Hematopoietic multipotent progenitor cell treated with erythropoietin and hydrocortisone succinate and interleukin-3 and kit ligand, for 8 days (in vitro differentiated cells): Measurements from ENCODE around the gene KIF19.

Source experiments
- DNase-seq: peaks from one replicate; pipeline ENCODE4 v3.0.0-alpha.2; 2015

The KIF19 gene

DNA sequence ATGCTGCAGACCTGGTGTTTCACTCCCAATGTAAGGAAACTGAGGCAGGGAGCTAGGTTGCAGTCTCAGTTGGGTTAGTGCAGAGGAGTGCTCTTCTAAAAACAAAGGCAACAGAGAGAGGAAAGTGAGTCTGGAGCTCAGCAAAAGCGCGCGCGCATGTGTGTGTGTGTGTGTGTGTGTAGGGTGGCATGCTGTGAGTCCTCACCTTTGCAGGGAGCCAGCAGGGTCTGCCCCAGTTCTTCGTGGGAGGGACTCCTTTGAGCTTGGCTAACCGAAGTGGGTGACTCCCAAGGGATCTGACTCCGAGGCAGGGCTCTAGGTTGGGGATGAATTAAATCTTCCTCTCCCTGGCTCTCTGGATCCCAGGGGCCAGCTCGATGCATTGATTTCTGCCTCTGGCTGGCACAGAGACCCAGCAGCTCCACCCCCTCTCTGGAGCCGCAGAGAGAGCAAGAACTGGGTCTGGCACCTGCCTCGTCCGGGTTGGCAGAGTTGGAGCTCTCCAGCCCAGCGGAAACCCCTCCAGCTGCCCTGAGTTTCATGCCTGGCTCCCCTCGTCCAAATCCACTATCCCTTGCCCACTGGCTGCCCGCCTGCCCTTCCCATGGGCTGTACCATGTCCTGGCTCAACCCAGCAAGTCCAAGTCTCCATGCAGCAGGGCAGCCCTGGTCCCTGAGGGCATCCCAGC, 36.9 kb downstream of the KIF19 start:
- DNase-seq, result no peak

DNA sequence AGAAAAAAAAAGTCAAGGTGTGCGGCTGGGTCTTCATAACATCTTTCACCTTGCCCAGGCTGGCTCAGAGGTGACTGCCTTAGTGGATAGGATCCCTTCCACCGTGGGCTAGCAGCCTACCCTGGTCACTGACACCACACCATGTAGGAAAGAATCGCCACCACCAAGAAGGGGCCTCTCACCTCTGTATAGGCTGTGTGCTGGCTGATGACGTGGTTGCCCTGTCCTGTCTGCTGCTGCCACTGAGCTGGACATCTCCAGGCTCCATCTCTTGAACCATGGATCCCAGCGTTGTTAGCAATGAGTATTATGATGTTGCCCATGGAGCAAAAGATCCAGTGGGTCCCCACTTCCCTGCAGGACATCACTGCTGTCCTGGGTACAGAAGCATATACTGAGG, 41.2 kb downstream of the KIF19 start, which contains the start of gene GPR142:
GPR142 (plus strand) TSS at position 301 of the 400 bp plus-strand sequence. CDS start 2,035 bp downstream, outside the sequence.
- no peak for DNase-seq

DNA sequence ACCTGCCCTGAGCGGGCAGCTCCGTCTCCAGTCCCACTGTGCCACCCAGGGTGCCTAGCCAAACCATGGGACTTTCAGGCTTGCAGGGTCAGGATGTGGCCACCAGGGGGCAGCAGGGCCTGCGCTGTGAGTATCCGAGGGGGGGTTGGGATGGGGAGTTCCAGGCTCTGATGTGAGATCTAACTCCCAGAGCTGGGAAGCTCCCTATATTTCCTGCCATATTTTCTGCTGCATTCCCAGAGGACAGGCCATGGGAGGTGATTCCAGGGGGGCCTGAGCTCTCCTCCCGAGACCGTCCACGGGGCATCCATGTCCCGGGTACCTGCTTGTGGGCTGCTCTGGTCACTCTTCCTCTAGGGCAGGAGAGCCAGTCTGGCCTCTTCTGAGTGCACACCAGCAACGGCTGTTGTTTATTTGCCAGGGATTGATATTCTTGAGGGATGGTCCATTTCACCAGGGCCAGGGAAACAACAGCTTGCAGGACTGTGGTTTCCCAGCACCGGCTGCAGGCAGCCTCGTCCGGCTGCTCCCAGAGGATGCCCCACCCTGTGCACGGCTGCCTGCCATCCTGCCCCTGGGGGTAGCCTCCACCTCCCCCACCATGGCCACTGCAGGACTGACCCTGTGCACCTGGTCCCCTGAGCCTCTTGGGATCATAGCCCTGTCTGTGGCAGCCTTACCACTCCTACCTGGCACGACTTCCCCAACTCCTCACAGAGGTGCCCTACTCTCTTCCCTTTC, 42.5 kb downstream of the KIF19 start:
- peak; percentile 72 for DNase-seq

DNA sequence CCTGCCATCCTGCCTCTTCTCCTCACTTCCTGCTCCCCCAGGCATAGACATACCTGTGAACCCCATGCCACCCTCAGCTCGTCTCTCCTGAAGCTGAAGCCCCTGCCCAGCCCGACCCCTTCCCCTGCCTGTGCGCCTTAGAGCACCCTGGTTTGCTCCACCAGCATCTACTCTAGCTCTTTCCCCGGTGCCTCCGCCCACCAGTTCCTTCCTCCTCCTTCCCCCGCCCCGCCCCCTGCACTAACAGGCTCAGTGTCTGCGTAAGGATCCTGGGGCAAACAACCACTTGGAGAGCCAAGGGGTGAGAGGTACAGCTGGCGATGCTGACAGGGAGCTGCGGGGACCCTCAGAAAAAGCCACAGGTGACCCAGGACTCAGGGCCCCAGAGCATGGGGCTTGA, 43.2 kb downstream of the KIF19 start:
- no peak for DNase-seq

DNA sequence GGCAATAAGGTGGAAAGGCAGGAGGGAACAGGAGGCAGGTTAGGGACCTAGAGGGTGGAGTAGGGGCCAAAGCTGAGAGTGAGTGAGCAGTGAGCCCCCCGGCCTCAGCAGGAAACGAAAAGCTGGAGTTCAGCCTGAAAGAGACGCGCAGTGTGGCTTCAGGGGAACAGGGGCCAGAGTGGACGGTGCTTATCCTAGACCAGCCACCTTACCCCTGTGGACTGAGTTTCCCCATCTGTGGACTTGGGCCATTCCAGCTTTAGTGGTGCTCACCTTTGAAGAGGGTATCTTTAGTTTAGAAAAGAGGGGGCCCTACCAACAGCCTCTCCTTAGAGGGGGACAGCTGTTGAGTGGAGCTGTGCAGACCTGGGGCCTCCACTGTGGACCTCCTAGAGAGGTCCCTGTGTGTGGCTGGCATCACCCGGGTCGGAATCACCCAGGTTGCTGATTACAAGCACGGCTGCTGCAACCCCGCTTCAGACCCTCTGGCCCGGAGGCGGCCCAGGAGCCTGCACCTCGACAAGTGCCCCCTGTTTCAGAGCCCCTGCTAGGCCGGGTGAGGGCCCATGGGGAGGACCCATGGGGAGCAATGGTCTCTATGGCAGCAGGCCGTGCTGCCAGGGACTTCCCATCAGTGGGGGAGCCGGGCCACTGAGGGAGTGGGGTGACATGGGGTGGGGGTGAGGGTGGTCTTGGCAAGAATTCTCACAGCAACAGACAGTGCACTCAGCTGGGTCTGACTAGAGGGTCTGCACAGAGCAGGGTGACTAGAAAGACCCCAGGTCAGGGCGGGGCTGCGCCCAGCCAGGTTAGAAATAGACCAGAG, 43.9 kb downstream of the KIF19 start:
- no peak for DNase-seq

DNA sequence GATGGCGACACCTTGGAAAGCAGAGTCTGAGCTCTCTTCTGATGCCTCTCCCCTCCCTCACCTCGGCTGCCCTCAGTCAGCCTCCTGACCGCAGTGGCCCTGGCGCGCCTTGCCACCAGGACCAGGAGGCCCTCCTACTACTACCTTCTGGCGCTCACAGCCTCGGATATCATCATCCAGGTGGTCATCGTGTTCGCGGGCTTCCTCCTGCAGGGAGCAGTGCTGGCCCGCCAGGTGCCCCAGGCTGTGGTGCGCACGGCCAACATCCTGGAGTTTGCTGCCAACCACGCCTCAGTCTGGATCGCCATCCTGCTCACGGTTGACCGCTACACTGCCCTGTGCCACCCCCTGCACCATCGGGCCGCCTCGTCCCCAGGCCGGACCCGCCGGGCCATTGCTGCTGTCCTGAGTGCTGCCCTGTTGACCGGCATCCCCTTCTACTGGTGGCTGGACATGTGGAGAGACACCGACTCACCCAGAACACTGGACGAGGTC, 45.7 kb downstream of the KIF19 start:
- DNase-seq, result no peak

DNA sequence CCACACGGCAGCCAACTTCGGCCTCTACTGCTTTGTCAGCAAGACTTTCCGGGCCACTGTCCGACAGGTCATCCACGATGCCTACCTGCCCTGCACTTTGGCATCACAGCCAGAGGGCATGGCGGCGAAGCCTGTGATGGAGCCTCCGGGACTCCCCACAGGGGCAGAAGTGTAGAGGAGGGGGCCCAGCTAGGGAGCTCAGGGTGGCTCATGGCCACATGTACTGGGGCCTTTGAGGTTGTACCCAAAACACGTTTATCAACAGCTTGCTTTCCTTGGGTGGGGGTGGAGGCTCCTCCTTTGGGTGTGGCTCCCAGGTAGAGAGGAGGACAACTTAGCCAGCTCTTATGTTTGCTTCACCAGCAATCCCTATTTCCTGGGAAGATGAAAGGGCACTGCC, 46.4 kb downstream of the KIF19 start:
- DNase-seq, result no peak

DNA sequence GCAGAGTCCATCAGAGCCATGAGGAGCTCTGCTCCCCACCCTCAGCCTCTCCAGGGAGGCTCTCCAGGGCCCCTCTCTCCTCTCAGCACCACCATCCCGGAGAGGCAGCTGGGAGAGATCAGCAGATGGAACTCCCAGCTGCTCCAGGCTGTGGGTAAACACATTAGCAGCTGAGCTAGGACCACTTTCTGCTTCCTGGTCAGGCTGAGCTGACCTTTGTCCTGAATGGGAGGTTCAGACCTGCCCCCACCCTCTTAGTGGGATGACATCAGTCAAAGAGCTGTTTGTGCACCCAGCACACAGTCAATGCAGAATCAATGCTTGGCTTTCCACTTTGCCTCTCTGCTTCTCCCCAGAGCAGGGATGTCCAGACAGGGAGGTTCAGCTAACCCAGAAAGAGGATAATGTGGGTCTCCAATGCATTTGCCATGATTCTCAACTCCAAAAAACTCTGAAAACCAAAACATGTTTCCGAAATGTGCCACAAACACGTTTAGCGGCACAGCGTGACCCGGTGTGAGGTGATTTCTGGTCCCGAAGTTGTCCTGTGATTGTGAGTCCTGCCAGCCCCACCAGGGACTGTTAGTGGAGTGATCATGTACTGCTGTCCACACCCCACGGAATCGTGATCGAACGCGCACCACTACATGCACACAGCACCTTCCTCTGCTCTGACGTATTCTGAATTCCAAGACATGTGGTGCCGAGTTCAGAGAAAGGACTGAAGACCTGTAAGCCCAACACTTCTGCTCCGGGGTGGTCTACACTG, 48.0 kb downstream of the KIF19 start:
- DNase-seq, result no peak

DNA sequence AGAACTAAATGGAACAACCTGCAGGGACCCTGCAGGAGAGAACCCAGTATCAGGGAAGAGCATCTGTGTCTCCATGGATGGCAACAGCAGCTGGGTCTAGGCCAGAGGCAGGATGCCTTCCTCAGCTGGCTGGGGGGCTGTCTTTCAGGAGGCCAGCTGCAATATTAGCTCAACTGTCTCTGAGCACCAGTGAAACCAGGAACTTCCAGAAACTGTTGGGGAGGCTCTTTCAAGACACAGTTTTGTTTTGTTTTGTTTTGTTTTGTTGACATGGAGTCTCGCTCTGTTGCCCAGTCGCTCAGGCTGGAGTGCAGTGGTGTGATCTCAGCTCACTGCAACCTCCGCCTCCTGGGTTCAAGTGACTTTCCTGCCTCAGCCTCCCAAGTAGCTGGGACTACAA, 48.8 kb downstream of the KIF19 start:
- no peak for DNase-seq

DNA sequence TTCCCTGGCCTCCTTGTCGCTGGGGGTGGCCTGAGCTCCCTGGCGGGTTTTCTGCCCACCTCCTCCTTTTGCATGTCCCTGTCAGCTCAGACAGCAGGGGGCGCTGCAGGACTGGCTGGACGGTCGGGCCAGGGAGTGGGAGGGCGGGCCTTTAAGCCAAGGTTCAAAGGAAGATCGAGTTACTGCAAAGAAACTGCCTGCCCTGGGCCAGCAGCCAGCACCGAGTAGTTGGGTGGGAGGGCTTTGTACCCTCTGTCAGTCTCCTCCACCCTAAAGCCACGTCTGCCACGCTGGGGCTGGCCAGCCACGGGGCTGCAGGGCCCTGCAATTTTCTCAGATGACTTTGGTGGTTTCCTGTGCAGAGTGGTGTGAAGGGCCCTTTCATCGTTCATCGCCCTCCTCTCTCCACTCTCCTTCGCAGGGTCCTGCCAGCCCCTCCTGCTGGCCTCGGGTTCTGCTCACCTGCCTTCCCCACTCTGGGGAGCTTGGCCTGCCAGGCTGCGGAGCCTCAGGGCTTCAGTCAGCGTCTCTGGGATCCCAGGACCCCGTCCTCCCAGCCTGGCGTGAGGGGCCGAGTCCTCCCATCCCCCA, 53.6 kb downstream of the KIF19 start:
- peak; percentile 82 for DNase-seq

DNA sequence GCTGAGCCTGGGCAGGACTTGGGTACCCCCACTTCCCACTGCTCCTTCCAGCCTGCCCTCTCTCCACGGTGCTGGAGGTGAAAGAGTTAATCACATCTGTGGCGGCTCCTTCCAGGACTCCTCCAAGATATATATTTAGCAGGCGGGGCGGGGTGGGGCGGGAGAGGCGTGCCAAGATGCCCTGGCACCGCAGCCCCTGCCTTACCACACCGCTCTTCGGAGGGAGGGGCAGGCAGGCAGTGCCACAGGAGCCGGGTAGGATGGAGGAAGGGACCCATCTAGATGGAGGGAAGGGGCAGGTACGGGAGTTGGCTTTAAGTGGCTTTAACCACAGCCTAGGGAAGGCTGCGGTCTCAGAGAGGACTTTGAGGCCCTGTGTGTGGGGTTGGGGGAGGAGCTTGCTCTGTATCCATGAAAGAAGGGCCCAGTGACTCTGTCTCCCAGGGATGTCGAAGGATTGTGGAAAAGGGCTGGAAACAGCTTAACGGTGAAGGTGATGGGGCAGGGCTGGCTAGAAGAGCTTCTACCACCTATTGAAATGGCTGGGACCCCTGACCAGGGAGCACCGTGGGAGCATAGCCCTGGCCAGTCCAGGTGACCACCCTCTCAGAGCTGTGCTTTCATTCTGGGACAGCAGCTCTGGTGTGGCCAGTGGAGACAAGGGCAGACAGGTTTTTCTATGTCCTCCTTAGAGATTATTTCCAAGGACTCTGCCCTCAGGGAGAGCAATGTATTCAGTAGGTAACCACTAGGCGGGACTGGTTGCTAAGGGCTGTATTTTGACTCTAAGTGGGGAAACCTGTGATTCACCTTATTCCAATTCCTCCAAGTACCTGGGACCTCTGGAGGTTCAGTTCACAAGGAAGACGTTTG, 54.3 kb downstream of the KIF19 start:
- peak; percentile 12 for DNase-seq

DNA sequence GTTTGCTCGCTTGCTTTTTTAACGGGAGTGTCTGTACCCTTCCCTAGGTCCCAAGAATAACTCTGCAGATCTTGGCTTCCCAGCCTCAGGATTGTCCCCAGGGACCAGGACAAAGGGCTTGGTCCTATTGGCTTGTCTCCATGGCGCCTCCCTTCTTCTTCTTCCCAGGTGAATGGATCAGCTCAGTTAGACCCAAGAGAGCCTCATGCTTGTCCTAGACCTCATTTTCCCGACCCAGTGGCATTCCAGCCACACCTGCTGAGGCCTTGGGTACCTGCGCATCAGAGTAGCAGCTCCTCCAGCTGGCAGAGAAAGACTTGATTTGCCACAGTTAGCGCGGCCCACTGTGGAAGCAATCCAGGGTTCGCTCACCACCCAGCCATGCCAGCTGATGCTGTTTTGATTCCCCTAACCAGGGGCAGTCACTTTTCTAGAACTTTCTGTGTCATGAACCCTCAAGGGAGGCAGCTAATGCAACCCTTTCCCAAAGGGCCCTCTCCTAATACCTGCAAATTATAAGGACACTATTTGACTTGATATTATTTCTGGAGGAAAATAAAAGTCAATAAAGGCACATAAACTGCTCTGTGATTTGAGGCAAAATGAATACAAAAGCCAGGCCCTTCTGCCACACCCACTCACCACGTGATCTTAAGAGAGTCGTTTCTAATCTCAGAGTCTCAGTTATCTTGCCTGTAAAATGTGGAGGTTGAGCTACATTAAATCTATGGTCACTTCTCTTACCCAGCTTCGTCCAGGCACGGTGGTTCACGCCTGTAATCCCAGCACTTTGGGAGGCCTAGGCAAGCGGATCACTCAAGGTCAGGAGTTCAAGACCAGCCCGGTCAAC, 55.2 kb downstream of the KIF19 start:
- peak; percentile 16 for DNase-seq

DNA sequence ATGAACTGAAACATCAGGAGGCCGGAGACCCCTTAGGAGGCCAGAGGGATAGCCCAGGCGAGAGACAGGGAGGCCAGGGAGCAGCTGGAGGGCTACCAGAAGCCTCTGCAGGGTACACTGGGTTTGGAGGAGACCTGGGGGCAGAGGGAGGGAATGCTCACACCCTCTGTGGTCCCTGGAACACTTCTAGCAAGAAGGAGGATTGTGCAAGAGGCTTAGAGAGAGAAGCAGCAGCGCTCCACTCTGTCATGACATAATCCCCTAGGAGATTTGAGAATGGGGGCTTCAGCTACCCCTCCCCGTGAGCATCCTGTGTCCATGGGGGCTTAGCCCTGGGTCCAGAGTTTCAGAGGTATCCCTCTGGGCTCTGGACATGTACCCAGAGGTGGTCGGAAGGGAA, 57.1 kb downstream of the KIF19 start:
- DNase-seq, result no peak

DNA sequence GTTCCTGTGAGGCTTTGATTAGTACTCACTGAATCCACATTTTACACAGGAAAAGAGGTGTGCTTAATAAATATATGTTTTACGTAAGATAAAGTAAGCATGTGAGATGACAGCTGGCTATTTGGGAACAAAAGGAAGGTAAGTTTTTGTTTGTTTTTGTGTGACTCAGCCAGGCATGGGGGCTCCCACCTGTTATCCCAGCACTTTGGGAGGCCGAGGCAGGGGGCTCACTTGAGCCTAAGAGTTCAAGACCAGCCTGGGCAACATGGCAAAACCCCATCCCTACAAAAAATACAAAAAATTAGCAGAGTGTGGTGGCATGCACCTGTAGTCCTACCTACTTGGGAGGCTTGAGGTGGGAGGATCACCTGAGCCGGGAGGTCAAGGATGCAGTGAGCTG, 59.2 kb downstream of the KIF19 start:
- no peak for DNase-seq

DNA sequence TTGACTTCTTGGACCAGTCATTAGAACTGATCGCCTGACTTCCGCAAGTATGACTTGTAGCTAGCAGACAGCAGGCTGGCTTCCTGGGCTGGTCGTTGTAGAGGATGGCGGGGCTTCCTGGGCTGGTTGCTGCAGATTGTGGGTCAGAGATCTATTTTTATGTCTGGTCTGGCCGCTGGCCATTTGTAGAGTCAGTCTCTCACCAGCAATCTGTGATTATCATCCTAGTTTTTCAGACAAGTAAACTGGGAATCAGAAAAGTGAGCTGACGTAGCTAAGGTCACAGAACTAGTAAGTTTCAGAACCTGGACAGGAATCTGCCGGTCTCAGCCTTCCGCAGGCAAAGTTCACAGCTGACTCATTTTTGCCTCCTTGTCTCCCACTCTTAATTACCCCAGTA, 60.4 kb downstream of the KIF19 start:
- no peak for DNase-seq

DNA sequence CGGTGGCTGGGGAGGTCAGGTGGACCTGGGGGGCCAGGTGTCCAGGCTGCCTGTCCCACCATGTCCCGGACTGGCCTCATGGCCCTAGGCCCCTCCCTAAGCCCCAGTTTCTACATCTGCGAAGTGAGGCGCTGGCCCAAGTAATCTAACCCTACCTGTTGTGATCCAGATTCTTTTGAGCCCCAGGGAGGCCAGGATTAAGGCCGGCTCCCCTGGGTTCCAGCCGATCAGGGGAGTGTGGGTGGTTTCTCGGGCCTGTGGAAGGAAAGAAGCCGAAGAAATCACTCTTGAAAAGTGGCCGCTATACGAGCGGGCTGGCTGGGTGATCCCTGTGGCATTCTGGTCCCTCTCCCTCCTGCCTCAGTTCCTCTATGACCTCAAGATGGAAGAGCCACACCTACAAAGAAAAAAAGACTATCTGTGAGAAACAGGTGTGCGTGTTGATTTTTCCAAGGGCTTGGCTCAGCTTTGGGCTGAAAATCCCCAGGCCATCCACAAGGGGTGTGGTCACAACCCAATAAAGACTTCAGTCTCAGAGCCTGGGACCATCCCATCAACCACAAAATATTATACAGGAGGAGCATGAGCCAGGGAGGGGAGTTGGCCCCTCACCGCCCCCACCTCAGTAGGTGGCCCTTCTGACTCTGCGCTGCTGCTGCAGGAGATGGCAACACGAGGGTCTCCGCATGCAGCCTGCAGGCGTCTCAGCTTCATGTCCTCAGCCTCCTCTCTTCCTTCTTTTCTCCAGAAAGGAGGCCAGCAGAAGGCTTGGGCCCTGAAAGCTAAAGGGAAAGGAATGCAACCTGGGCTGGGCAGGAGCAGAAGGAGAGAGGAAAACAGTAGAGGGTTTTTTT, 61.6 kb downstream of the KIF19 start:
- no peak for DNase-seq

DNA sequence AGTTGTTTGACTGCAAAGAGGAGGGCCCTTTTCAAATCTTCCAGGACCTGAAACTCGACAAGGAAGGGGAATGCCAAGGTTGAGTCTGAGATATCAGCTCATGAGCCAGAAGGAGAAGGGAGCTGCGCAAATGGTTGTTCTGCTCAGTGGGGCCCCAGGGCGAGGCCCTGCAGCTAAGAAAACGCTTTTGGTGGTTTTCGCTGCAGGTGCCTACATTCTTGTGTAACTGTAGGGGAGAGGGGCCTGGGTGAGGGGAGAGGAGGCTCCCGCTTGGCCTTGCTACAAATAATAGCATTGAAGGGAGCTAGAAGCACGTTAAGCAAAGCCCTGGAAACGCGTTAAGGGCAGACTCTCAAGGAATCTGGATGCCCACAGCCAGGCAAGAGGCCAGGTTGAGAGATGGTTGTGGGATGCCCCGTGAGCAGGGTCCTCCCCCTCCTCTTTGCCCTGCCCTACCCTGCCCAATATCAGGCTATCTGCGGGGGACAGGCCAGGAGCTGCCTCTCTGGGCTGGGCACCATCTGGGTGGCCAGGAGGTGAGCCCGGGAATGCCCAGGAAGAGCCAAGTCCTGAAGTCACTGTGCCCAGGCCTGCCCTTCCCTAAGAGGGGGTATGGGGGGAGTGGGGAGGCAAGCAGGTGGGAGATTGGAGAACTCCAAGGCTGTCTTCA, 63.2 kb downstream of the KIF19 start:
- no peak for DNase-seq

DNA sequence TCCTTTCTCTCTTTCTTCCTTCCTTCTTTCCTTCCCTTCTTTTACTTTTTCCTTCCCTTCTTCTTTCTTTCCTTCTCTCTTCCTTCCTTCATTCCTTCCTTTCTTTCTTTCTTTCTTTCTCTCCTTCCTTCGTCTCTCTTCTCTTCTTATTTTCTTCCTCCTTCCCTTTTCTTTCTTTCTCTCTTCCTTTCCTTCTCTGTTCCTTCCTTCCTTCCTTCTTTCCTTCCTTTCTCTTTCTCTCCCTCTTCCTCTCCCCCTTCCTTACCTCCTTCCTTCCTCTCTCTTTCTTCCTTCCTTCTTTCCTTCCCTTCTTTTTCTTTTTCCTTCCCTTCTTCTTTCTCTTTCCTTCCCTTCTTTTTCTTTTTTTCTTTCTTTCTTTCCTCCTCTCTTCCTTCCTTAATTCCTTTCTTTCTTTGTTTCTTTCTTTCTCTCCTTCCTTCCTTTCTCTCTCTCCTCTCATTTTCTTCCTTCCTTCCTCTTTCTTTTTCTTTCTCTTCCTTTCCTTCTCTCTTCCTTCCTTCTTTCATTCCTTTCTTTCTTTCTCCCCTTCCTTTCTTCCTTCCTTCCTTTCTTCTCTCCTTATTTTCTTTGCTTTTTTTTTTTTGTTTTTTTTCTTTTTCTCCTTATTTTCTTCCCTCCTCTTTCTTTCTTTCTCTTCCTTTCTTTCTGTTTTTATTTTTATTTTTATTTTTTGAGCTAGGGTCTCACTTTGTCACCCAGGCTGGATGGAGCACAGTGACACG, 64.1 kb downstream of the KIF19 start:
- DNase-seq, result no peak
